GM19043 (cell line): ENCODE data around the gene WSB1.

Experiments used
- ATAC-seq: cut with Tn5 transposase; IDR thresholded peaks from one replicate; pipeline ENCODE4 v1.9.1; 2021; ENCODE audit warnings: low read depth; ENCODE audit not compliant: unreplicated experiment

The WSB1 gene

GRCh38 chr17:27332485-27333409 is 38.8 kb downstream of the WSB1 start:
- peak; percentile 85 for ATAC-seq

- ATAC-seq: no peak
Measured at GRCh38 chr17:27333410-27333980, 39.6 kb downstream of the WSB1 start.

GRCh38 chr17:27336184-27336583 is 42.3 kb downstream of the WSB1 start:
- ATAC-seq: no peak

GRCh38 chr17:27338536-27338985 is 44.6 kb downstream of the WSB1 start:
- peak; percentile 53 for ATAC-seq

- peak; percentile 36 for ATAC-seq
Measured at GRCh38 chr17:27339198-27339835, 45.4 kb downstream of the WSB1 start.

- ATAC-seq: no peak
Measured at GRCh38 chr17:27339836-27340550, 46.1 kb downstream of the WSB1 start.

- ATAC-seq: no peak
Measured at GRCh38 chr17:27340575-27340974, 46.7 kb downstream of the WSB1 start.

GRCh38 chr17:27341041-27341471 is 47.1 kb downstream of the WSB1 start:
- ATAC-seq: no peak

- no peak for ATAC-seq
Measured at GRCh38 chr17:27342059-27342458, 48.1 kb downstream of the WSB1 start.

GRCh38 chr17:27343294-27343693 is 49.4 kb downstream of the WSB1 start:
- ATAC-seq: no peak

GRCh38 chr17:27343977-27344607 is 50.2 kb downstream of the WSB1 start:
- ATAC-seq: no peak

GRCh38 chr17:27345141-27345904 is 51.4 kb downstream of the WSB1 start:
- ATAC-seq: no peak

- no peak for ATAC-seq
Measured at GRCh38 chr17:27346228-27346899, 52.5 kb downstream of the WSB1 start.

- ATAC-seq: no peak
Measured at GRCh38 chr17:27348196-27348595, 54.3 kb downstream of the WSB1 start.

- no peak for ATAC-seq
Measured at GRCh38 chr17:27349540-27350021, 55.7 kb downstream of the WSB1 start.

- no peak for ATAC-seq
Measured at GRCh38 chr17:27351759-27352158, 57.8 kb downstream of the WSB1 start.

GRCh38 chr17:27352448-27353032 is 58.6 kb downstream of the WSB1 start:
- ATAC-seq: no peak

GRCh38 chr17:27353033-27353460 is 59.1 kb downstream of the WSB1 start:
- ATAC-seq: no peak
